Measurements from ENCODE around the gene SCYGR6. TPM values are rescaled to one million over a fixed set of nuclear protein-coding genes. Genes with fewer than 3 reads are reported as not detected.
"Not testable (repeated sequence)": the region's sequence is repeated elsewhere in the genome, so short reads cannot be mapped to it uniquely, and the experiment has no call there.

Gene SCYGR6
- total RNA-seq: not detected

GRCh38 chr2:227724394-227725039 is at the start of gene SCYGR6:
Gene SCYGR6 (minus strand): TSS chr2:227724757. CDS start chr2:227724757, 0 bp downstream.
- ATAC-seq: no peak
- no peak for DNase-seq (ENCODE audit: low spot score)
- Mint-ChIP-seq H3K9me3 (no peaks in the 10 kb centered on the region), H3K27ac (no peak within 1 kb of the TSS), H3K4me3 (no peak within 1 kb of the TSS), H3K36me3 (no peaks in the 10 kb centered on the region), H3K4me1 (ENCODE audit: low read depth in 2 of 2) (no peaks in the 10 kb centered on the region), H3K27me3 (peaks cover 0 to 7% of the 10 kb centered on the region in 2 donors)

- DNase-seq (ENCODE audit: low spot score) (no peak), ATAC-seq (no peak)
These were observed 49.6 kb upstream of the SCYGR6 start for GRCh38 chr2:227774011-227774624.

GRCh38 chr2:227772932-227773331 is 48.4 kb upstream of the SCYGR6 start:
- peak overlapping the region in 1 of 2 donors; percentile 63 for H3K27ac Mint-ChIP-seq

More at GRCh38 chr2:227774011-227774624, 49.6 kb upstream of the SCYGR6 start:
- no peak overlapping the region for H3K27ac Mint-ChIP-seq
- no peaks in the 10 kb centered on the region for H3K36me3 Mint-ChIP-seq
- no peaks in the 10 kb centered on the region for H3K9me3 Mint-ChIP-seq
- H3K4me3 Mint-ChIP-seq: no peak overlapping the region
- no peaks in the 10 kb centered on the region for H3K4me1 Mint-ChIP-seq (ENCODE audit: low read depth in 2 of 2)
- peaks cover 3 to 4% of the 10 kb centered on the region in 2 donors for H3K27me3 Mint-ChIP-seq

GRCh38 chr2:227772197-227772661 is 47.7 kb upstream of the SCYGR6 start:
- H3K9me3 Mint-ChIP-seq: no peaks in the 10 kb centered on the region
- no peaks in the 10 kb centered on the region for H3K4me1 Mint-ChIP-seq (ENCODE audit: low read depth in 2 of 2)
- H3K36me3 Mint-ChIP-seq: no peaks in the 10 kb centered on the region
- H3K27ac Mint-ChIP-seq: no peak overlapping the region
- DNase-seq (ENCODE audit: low spot score): no peak
- ATAC-seq: no peak
- peaks cover 0 to 3% of the 10 kb centered on the region in 2 donors for H3K27me3 Mint-ChIP-seq
- H3K4me3 Mint-ChIP-seq: no peak overlapping the region

More at GRCh38 chr2:227772932-227773331, 48.4 kb upstream of the SCYGR6 start:
- no peaks in the 10 kb centered on the region for H3K9me3 Mint-ChIP-seq
- no peak overlapping the region for H3K4me3 Mint-ChIP-seq
- peaks cover 0 to 3% of the 10 kb centered on the region in 2 donors for H3K27me3 Mint-ChIP-seq
- H3K4me1 Mint-ChIP-seq (ENCODE audit: low read depth in 2 of 2): no peaks in the 10 kb centered on the region
- peak in 1 of 2 donors; percentile 40 for ATAC-seq
- no peak for DNase-seq (ENCODE audit: low spot score)
- H3K36me3 Mint-ChIP-seq: no peaks in the 10 kb centered on the region

GRCh38 chr2:227767830-227768229 is 43.3 kb upstream of the SCYGR6 start:
- no peaks in the 10 kb centered on the region for H3K4me1 Mint-ChIP-seq (ENCODE audit: low read depth in 2 of 2)
- H3K4me3 Mint-ChIP-seq: no peak overlapping the region
- H3K27me3 Mint-ChIP-seq: peaks cover 0 to 3% of the 10 kb centered on the region in 2 donors
- H3K9me3 Mint-ChIP-seq: no peaks in the 10 kb centered on the region
- no peak overlapping the region for H3K27ac Mint-ChIP-seq
- no peaks in the 10 kb centered on the region for H3K36me3 Mint-ChIP-seq
- ATAC-seq (peak in 1 of 2 donors; percentile 9), DNase-seq (ENCODE audit: low spot score) (no peak)

GRCh38 chr2:227766373-227766883 is 41.9 kb upstream of the SCYGR6 start:
- ATAC-seq: peak; percentile 71 to 77

GRCh38 chr2:227765788-227766372 is 41.3 kb upstream of the SCYGR6 start:
- DNase-seq (ENCODE audit: low spot score) (no peak), ATAC-seq (no peak)
- Mint-ChIP-seq H3K4me1 (ENCODE audit: low read depth in 2 of 2) (no peaks in the 10 kb centered on the region), H3K36me3 (no peaks in the 10 kb centered on the region), H3K27me3 (peaks cover 0 to 5% of the 10 kb centered on the region in 2 donors), H3K27ac (no peak overlapping the region), H3K4me3 (no peak overlapping the region), H3K9me3 (no peaks in the 10 kb centered on the region)

More at GRCh38 chr2:227766373-227766883, 41.9 kb upstream of the SCYGR6 start:
- H3K27me3 Mint-ChIP-seq: peaks cover 0 to 5% of the 10 kb centered on the region in 2 donors
- no peak overlapping the region for H3K27ac Mint-ChIP-seq
- DNase-seq (ENCODE audit: low spot score): peak; percentile 62
- no peaks in the 10 kb centered on the region for H3K9me3 Mint-ChIP-seq
- no peaks in the 10 kb centered on the region for H3K36me3 Mint-ChIP-seq
- no peaks in the 10 kb centered on the region for H3K4me1 Mint-ChIP-seq (ENCODE audit: low read depth in 2 of 2)
- no peak overlapping the region for H3K4me3 Mint-ChIP-seq

GRCh38 chr2:227761740-227762476 is 37.4 kb upstream of the SCYGR6 start:
- ATAC-seq (no peak), DNase-seq (ENCODE audit: low spot score) (no peak)
- H3K9me3 Mint-ChIP-seq: no peaks in the 10 kb centered on the region
- H3K4me1 Mint-ChIP-seq (ENCODE audit: low read depth in 2 of 2): no peaks in the 10 kb centered on the region
- H3K4me3 Mint-ChIP-seq: no peak overlapping the region
- no peaks in the 10 kb centered on the region for H3K36me3 Mint-ChIP-seq
- peaks cover 8 to 10% of the 10 kb centered on the region in 2 donors for H3K27me3 Mint-ChIP-seq
- H3K27ac Mint-ChIP-seq: no peak overlapping the region

GRCh38 chr2:227759411-227760118 is 35.0 kb upstream of the SCYGR6 start:
- peaks cover 6 to 8% of the 10 kb centered on the region in 2 donors for H3K27me3 Mint-ChIP-seq
- no peak overlapping the region for H3K27ac Mint-ChIP-seq
- no peaks in the 10 kb centered on the region for H3K36me3 Mint-ChIP-seq
- ATAC-seq (peak in 1 of 2 donors; percentile 27), DNase-seq (ENCODE audit: low spot score) (no peak)
- no peaks in the 10 kb centered on the region for H3K9me3 Mint-ChIP-seq
- no peaks in the 10 kb centered on the region for H3K4me1 Mint-ChIP-seq (ENCODE audit: low read depth in 2 of 2)
- H3K4me3 Mint-ChIP-seq: no peak overlapping the region

- H3K4me3 Mint-ChIP-seq; ATAC-seq; H3K9me3 Mint-ChIP-seq; H3K36me3 Mint-ChIP-seq; H3K27ac Mint-ChIP-seq; DNase-seq (ENCODE audit: low spot score); H3K4me1 Mint-ChIP-seq (ENCODE audit: low read depth in 2 of 2): not testable (repeated sequence)
- H3K27me3 Mint-ChIP-seq: peaks cover 4 to 13% of the 10 kb centered on the region in 2 donors
These were observed 31.7 kb upstream of the SCYGR6 start for GRCh38 chr2:227756261-227756660.

- no peak for ATAC-seq
- no peak overlapping the region for H3K4me3 Mint-ChIP-seq
These were observed 23.5 kb upstream of the SCYGR6 start for GRCh38 chr2:227748079-227748478.

GRCh38 chr2:227745594-227745993 is 21.0 kb upstream of the SCYGR6 start, which contains the start of gene SCYGR8:
Gene SCYGR8 (plus strand): TSS chr2:227745894. CDS start chr2:227745894, 0 bp downstream.
- no peaks in the 10 kb centered on the region for H3K36me3 Mint-ChIP-seq
- DNase-seq (ENCODE audit: low spot score): no peak
- H3K27me3 Mint-ChIP-seq: peaks cover 5 to 7% of the 10 kb centered on the region in 2 donors
- no peak within 1 kb of the TSS for H3K27ac Mint-ChIP-seq
- H3K4me1 Mint-ChIP-seq (ENCODE audit: low read depth in 2 of 2): no peaks in the 10 kb centered on the region
- H3K9me3 Mint-ChIP-seq: no peaks in the 10 kb centered on the region
- no peak within 1 kb of the TSS for H3K4me3 Mint-ChIP-seq
- ATAC-seq: no peak

More at GRCh38 chr2:227748079-227748478, 23.5 kb upstream of the SCYGR6 start:
- Mint-ChIP-seq H3K36me3 (no peaks in the 10 kb centered on the region), H3K9me3 (no peaks in the 10 kb centered on the region), H3K27me3 (peaks cover 7 to 8% of the 10 kb centered on the region in 2 donors), H3K27ac (no peak overlapping the region), H3K4me1 (ENCODE audit: low read depth in 2 of 2) (no peaks in the 10 kb centered on the region)
- no peak for DNase-seq (ENCODE audit: low spot score)

GRCh38 chr2:227740705-227741104 is 16.1 kb upstream of the SCYGR6 start:
- H3K27me3 Mint-ChIP-seq; H3K36me3 Mint-ChIP-seq; H3K27ac Mint-ChIP-seq; H3K4me1 Mint-ChIP-seq (ENCODE audit: low read depth in 2 of 2); H3K9me3 Mint-ChIP-seq; ATAC-seq; H3K4me3 Mint-ChIP-seq; DNase-seq (ENCODE audit: low spot score): not testable (repeated sequence)
